Activated naive CD8-positive, alpha-beta T cell treated with anti-CD3 and anti-CD28 coated beads, Interleukin-2, amount 50 U/mL, for 24 hours (primary cell): ENCODE data around the gene ECT2.
"Not testable (repeated sequence)": the region's sequence is repeated elsewhere in the genome, so short reads cannot be mapped to it uniquely, and the experiment has no call there.

Experiments
- ATAC-seq: fragments of 150-1000 bp; cut with Tn5 transposase; one replicate; pipeline ENCODE4 v1.10.0; 2021
- DNase-seq: peaks from one replicate; pipeline ENCODE4 v3.0.0; 2021
- H3K27ac Mint-ChIP-seq: one replicate; pipeline ENCODE4 v1.8.0; 2021; ENCODE audit warnings: mild to moderate bottlenecking, mixed read lengths
- H3K27me3 Mint-ChIP-seq: one replicate; pipeline ENCODE4 v1.8.0; 2021; ENCODE audit warnings: mixed read lengths
- H3K36me3 Mint-ChIP-seq: one replicate; pipeline ENCODE4 v1.8.0; 2021; ENCODE audit warnings: low read depth, mixed read lengths
- H3K4me1 Mint-ChIP-seq: one replicate; pipeline ENCODE4 v1.8.0; 2021; ENCODE audit warnings: mixed read lengths
- H3K4me3 Mint-ChIP-seq: one replicate; pipeline ENCODE4 v1.8.0; 2021; ENCODE audit warnings: mild to moderate bottlenecking, moderate library complexity, mixed read lengths
- H3K9me3 Mint-ChIP-seq: one replicate; pipeline ENCODE4 v1.8.0; 2021; ENCODE audit warnings: mixed read lengths

ECT2 gene, protein sequence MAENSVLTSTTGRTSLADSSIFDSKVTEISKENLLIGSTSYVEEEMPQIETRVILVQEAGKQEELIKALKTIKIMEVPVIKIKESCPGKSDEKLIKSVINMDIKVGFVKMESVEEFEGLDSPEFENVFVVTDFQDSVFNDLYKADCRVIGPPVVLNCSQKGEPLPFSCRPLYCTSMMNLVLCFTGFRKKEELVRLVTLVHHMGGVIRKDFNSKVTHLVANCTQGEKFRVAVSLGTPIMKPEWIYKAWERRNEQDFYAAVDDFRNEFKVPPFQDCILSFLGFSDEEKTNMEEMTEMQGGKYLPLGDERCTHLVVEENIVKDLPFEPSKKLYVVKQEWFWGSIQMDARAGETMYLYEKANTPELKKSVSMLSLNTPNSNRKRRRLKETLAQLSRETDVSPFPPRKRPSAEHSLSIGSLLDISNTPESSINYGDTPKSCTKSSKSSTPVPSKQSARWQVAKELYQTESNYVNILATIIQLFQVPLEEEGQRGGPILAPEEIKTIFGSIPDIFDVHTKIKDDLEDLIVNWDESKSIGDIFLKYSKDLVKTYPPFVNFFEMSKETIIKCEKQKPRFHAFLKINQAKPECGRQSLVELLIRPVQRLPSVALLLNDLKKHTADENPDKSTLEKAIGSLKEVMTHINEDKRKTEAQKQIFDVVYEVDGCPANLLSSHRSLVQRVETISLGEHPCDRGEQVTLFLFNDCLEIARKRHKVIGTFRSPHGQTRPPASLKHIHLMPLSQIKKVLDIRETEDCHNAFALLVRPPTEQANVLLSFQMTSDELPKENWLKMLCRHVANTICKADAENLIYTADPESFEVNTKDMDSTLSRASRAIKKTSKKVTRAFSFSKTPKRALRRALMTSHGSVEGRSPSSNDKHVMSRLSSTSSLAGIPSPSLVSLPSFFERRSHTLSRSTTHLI

DNA sequence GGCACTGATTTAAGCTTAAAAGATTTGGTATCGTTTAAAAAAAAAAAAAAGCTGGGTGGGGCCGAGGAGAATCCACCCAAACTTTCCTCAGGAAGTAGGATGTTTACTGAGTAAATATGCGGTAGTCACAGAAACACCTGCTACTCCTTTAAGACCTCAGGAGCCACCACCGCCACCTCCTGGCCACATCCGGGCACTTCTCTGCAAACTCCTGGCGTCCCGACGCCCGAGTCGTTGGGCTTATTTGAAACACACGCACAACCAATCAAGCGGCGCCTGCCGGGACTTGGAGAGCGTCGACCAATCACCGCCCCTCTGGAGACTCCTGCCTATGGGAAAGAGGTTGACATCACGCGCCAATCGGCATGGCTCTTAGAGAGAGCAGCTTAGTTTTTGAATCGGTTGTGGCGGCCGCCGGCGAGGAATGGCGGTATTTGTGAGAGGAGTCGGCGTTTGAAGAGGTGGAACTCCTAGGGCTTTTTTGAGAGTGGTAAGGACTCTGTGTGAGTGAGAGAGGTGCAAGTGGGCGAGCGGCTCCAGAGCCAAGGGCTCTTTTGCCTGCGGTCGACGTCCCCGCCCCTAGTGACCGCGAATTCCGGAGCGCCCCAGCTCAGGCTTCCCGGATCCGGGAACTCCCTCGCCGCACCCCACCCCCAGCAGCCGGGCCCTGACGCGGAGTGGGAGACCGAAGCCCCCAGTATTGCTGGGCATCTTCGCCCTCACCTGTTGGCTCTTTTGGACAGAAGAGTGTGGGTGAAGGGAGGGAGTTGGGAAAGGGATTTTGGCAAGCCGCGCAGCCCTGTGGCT is at the start of gene ECT2:
ECT2 (plus strand) TSS at position 359 of the 807 bp plus-strand sequence. CDS start 3,805 bp downstream, outside the sequence.
- Mint-ChIP-seq H3K27me3 (peaks cover 1% of the 10 kb centered on the region), H3K4me3 (peak within 1 kb of the TSS; percentile 92), H3K36me3 (peaks cover 20% of the 10 kb centered on the region), H3K4me1 (peaks cover 20% of the 10 kb centered on the region), H3K27ac (peak within 1 kb of the TSS; percentile 95), H3K9me3 (no peaks in the 10 kb centered on the region)
- DNase-seq (peak; percentile 96), ATAC-seq (peak; percentile 100)

DNA sequence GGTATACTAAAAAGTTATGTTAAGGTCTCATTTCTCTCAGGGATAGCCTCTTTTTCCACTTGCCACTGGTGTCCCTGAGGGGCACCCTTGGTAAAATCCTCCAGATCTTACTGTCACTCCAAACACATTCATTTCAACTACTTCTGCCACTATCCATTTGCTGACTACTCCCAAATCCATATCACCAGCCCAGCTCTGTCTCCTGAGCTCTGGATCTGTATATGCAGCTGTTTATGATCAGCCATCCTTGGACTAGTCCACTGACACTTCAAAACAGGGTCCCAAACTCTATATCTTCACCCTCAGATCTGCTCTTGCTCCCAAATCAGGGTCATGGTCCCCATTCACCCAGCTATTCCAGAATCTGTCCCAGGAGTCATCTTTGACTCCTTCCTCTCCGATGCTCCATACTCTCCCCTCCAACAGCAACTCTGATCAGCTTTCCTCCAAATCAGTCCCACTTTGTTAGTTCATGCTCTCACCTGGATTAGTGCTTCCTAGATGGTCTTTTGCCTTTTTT is 49.5 kb upstream of the ECT2 start:
- H3K36me3 Mint-ChIP-seq: peaks cover 2% of the 10 kb centered on the region
- H3K9me3 Mint-ChIP-seq: no peaks in the 10 kb centered on the region
- H3K4me1 Mint-ChIP-seq: peaks cover 4% of the 10 kb centered on the region
- no peak overlapping the region for H3K4me3 Mint-ChIP-seq
- H3K27ac Mint-ChIP-seq: no peak overlapping the region
- H3K27me3 Mint-ChIP-seq: no peaks in the 10 kb centered on the region
- ATAC-seq: no peak
- no peak for DNase-seq

DNA sequence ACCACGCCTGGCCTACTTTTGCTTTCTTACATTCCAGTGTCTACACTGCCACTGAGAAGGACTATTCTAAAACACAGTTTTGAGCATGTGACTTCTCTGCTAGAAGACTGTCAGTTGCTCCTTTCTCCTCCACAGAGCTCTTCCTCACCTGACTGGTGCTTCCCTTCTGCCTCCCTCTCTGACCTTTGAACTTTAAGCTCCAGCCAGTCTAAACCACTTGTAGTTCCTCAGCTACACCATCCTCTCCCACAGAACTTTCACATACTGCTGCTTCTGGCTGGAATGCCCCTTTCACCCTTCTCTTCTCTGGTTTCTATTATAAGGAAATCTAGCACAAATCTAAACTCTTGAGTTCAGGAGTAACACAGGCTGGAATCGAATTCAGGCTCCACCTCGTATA is 48.8 kb upstream of the ECT2 start:
- peaks cover 2% of the 10 kb centered on the region for H3K36me3 Mint-ChIP-seq
- DNase-seq (no peak), ATAC-seq (no peak)
- H3K9me3 Mint-ChIP-seq: no peaks in the 10 kb centered on the region
- H3K4me1 Mint-ChIP-seq: peaks cover 4% of the 10 kb centered on the region
- H3K4me3 Mint-ChIP-seq: no peak overlapping the region
- H3K27me3 Mint-ChIP-seq: no peaks in the 10 kb centered on the region
- no peak overlapping the region for H3K27ac Mint-ChIP-seq

DNA sequence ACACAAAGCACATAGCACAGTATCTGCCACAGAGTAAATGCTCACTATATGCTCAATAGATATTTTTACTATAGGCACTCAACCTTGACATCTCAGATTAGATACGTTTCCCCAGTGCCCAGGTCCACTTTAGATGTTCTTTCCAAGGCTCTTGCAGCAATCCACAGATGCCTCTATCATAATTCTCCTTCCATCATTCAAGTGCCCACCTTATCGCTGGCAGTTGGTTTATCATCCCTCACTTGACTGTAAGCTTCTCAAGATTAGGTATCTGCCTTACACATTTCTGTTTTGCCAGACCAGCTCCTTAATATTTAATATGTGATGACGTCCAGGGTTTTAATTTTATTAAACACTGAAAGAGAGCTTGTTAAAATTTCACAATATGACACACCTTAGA is 48.3 kb upstream of the ECT2 start:
- H3K9me3 Mint-ChIP-seq: no peaks in the 10 kb centered on the region
- H3K4me1 Mint-ChIP-seq: peaks cover 4% of the 10 kb centered on the region
- peaks cover 2% of the 10 kb centered on the region for H3K36me3 Mint-ChIP-seq
- no peak overlapping the region for H3K27ac Mint-ChIP-seq
- no peak for ATAC-seq
- H3K27me3 Mint-ChIP-seq: no peaks in the 10 kb centered on the region
- no peak for DNase-seq
- no peak overlapping the region for H3K4me3 Mint-ChIP-seq

DNA sequence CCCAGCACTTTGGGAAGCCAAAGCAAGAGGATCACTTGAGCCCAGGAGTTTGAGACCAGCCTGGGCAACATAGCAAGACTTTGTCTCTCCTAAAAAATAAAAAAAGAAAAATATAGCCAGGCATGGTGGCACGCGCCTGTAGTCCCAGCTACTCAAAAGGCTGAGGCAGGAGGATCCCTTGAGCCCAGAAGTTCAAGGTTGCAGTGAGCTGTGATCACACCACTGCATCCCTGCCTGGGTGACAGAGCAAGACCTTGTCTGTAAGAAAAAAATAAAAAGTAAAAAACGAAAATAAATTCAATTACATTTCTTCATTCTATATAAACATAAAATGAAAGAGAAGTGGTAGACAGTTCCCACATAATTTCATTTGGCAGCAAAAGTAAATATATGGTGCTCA is 47.8 kb upstream of the ECT2 start:
- not testable (repeated sequence) for H3K27ac Mint-ChIP-seq, H3K27me3 Mint-ChIP-seq, ATAC-seq, H3K36me3 Mint-ChIP-seq, H3K4me3 Mint-ChIP-seq, H3K4me1 Mint-ChIP-seq, H3K9me3 Mint-ChIP-seq, DNase-seq

DNA sequence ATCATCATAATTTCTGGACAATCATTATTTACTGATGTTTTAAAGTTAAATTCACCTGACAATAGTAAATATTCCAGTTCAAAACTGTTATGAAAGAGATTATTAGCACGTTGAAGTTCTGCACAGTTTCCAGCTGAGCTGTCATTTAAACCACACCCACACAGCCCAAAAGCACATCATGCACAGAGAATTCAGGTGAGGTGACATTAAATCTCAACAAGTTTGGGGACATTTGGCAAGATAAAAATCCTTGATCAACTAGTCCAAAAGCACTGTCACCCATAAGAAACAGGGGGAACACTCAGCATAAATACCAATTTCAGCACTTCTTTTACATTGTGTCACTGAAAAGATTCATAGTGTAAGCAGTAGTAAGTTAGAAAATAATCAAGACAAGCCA is 46.5 kb upstream of the ECT2 start:
- no peak overlapping the region for H3K27ac Mint-ChIP-seq
- H3K27me3 Mint-ChIP-seq: no peaks in the 10 kb centered on the region
- ATAC-seq: no peak
- H3K36me3 Mint-ChIP-seq: peaks cover 2% of the 10 kb centered on the region
- DNase-seq: no peak
- no peaks in the 10 kb centered on the region for H3K9me3 Mint-ChIP-seq
- H3K4me3 Mint-ChIP-seq: no peak overlapping the region
- peaks cover 6% of the 10 kb centered on the region for H3K4me1 Mint-ChIP-seq

DNA sequence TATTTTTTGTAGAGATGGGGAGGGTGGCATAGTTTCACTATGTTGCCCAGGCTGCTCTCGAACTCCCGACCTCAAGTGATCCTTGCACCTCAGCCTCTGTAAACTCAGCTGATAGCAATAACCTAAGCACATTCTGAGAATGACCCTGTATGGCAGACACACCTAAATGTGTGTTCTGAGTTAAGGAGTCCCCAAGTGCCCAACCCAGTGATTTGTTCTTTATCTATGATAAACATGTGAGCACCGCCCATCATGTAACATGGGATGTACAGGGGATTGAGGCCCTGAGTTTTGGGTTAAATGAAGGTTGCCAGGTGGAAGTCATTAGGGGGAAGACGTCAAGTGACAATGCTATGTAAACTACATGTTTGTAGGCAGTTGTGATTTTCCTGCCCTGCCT is 45.4 kb upstream of the ECT2 start:
- H3K27ac Mint-ChIP-seq: no peak overlapping the region
- ATAC-seq (no peak), DNase-seq (no peak)

DNA sequence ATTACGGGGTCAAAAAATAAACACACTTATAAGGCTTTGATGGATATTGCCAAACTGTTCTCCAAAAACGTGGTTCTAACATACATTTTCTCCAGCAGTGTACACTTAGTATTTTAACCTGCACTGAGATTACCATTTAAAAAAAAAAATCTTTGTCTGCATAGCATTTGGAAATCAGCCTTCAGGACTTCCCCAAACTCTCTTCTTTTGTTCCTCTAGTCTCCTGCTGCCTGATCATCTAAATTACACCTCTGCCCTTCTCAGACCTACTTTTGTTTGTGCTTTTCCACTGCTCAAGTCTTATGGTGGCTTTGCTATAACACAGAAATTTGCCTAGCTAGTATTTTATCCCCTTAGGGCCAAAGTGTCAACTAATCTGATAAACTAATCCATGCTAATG is 43.5 kb upstream of the ECT2 start:
- Mint-ChIP-seq H3K36me3 (no peaks in the 10 kb centered on the region), H3K27me3 (no peaks in the 10 kb centered on the region), H3K27ac (no peak overlapping the region), H3K4me1 (peaks cover 25% of the 10 kb centered on the region), H3K9me3 (no peaks in the 10 kb centered on the region), H3K4me3 (no peak overlapping the region)
- ATAC-seq (no peak), DNase-seq (no peak)

More for the DNA sequence above, 45.4 kb upstream of the ECT2 start:
- Mint-ChIP-seq H3K36me3 (peaks cover 2% of the 10 kb centered on the region), H3K9me3 (no peaks in the 10 kb centered on the region), H3K4me1 (peaks cover 18% of the 10 kb centered on the region), H3K4me3 (no peak overlapping the region), H3K27me3 (no peaks in the 10 kb centered on the region)

DNA sequence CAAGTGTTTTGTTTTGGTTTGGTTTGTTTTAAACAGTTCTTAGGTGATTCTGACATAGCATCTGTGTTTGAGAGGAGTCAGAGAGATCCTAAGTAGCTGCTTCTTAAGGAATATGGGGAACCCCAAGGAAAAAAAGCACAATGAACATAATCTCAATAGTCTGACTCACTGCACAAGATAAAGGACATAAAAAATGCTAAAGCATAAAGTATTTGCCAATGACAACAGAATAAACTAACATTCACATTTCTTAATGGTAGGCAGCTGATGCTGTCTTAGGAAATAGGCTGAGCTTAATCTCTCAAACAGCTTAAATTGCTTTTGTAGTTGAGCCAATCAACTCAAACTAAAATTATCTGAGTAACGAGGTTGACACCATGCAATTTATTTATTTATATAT is 42.6 kb upstream of the ECT2 start:
- DNase-seq (no peak), ATAC-seq (no peak)
- Mint-ChIP-seq H3K4me3 (no peak overlapping the region), H3K4me1 (peaks cover 25% of the 10 kb centered on the region), H3K36me3 (no peaks in the 10 kb centered on the region), H3K9me3 (no peaks in the 10 kb centered on the region), H3K27me3 (no peaks in the 10 kb centered on the region), H3K27ac (no peak overlapping the region)

DNA sequence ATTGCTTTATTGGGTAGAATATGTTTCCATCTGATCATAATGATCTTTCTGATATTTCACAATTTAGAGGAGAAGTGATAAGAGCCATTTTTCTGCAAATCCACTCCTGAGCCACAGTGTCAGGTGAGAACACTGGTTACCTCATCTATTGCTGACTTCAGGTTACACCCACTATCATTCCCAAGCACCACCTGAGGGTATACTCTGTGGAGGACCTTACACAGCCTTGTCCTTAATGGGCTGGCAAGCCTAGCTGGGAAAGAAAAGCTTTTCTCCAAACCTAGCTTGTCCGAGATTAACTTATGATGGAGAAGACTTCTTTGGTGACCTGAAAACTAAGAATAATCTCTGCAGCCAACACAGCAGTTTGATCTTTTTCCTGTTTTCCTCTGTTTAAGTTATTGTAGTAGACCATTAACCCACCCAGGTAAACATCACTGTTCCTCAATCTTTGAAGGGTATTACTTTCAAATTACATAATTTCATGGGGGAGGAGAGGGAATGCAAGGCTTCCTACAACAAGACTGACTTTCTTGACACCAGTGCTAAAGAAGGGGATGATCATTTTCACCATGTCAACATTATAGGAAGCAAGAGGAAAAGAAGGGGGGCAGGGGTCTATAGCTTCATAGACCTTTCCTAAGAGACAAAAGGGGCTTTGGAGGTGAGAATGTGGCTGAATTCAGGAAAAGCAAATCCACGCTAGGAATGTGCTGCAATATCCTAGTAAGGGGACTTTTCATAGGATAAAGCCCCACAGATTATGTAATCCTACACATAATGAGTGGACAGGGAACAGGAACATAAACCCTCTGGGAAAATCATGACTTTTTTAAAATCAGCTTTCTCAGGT is 41.4 kb upstream of the ECT2 start:
- Mint-ChIP-seq H3K9me3 (no peaks in the 10 kb centered on the region), H3K27ac (no peak overlapping the region), H3K4me3 (no peak overlapping the region), H3K27me3 (no peaks in the 10 kb centered on the region), H3K36me3 (no peaks in the 10 kb centered on the region), H3K4me1 (peaks cover 25% of the 10 kb centered on the region)
- no peak for ATAC-seq
- no peak for DNase-seq

DNA sequence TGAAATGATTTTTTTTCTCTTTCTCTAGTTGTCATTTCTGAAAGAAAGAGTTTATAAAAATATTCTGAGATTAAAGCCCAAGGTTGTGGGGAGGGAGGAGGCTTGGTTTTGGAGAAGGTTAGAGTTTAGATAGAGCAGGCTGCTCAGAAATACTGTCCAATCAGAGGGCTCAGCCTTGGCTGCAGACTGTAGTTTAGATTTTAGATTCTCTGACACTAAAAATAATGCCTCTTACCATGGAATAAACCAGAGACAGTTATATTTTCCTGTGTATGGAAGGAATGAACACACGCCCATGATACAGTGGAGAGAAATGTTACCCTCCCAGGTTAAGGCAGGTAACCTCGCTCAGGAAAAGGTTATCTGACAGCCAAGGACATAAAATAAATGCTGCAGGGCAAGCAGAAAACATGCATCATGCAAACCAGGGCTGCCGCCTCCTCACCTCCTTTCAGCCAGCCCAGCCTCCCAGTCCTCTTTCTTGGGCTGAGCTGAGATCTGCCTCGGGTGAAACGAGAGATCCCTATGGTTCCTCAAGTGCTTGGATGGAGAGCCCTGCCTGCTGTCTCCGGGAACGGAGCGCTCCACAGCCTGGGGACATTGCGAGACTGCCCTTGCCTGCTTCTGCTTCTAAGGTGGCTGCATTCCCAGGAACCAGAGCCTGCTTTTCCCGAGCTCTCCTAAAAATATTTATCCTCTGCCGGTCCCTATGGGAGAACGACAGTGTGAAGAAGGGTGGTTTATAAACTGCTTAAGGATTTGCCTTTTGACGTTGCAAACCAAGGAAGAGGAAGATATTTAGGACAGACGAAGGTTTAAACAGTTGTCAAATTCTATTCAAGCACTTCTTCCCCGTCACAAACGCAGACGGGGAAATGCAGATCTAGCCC is 40.5 kb upstream of the ECT2 start:
- H3K27me3 Mint-ChIP-seq: no peaks in the 10 kb centered on the region
- DNase-seq: peak; percentile 18
- H3K27ac Mint-ChIP-seq: peak overlapping the region; percentile 55
- no peaks in the 10 kb centered on the region for H3K36me3 Mint-ChIP-seq
- no peaks in the 10 kb centered on the region for H3K9me3 Mint-ChIP-seq
- peak; percentile 23 for ATAC-seq
- H3K4me1 Mint-ChIP-seq: peaks cover 25% of the 10 kb centered on the region
- H3K4me3 Mint-ChIP-seq: peak overlapping the region; percentile 93

DNA sequence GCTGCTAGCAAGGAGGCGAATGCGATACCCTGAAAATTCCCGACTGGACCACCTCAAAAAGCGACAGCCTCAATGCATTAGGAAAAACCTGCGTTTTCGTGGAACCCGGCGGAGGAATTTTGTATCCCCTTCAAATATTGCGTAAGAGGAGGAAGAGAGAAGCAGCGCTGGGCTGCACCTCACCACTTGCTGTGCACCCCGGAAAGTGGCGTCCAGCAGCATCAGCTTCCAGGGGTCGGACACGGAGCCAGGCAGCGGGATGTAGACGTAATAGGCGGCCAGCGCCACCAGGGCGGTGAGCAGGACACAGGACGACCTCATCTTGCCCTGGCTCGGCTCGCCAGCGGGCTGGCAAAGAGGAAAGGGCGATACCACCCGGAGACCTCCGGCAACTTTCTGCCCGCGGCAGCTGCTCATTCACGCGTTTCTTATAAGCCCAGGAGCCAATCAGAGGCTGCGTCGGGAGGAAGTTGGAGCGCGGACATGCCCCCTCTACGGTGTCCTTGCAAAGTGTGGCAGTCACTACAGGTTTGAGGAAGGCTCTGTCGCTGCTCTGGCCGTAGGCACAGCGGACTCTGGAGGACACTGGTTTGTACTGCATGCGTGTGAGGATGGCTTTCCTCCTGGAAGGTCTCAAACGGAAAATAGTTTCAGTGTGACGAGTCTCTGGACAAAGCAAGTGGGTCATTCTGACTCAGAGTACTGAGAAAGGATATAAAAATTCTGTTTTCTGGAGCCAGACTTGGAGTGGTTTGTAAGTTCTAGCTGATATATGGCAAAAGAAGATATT is 39.7 kb upstream of the ECT2 start, which contains the start of gene NCEH1:
NCEH1 (minus strand) TSS at position 404 of the 790 bp plus-strand sequence; CDS start at position 321, 83 bp downstream.
- Mint-ChIP-seq H3K36me3 (no peaks in the 10 kb centered on the region), H3K9me3 (no peaks in the 10 kb centered on the region), H3K27me3 (no peaks in the 10 kb centered on the region), H3K4me1 (peaks cover 25% of the 10 kb centered on the region), H3K27ac (peak within 1 kb of the TSS; percentile 55), H3K4me3 (peak within 1 kb of the TSS; percentile 93)
- ATAC-seq (peak; percentile 99), DNase-seq (peak; percentile 77)
